Activated CD8-positive, alpha-beta T cell treated with anti-CD3 and anti-CD28 coated beads, Interleukin-2, amount 10 ng/mL, durations not matched to agents 7 days and 5 days (primary cell): ENCODE results near the gene ARHGAP18. TPM values are rescaled to one million over a fixed set of nuclear protein-coding genes. Genes with fewer than 3 reads are reported as not detected.

Source experiments
- ATAC-seq: fragments of 150-1000 bp; cut with Tn5 transposase; one replicate; pipeline ENCODE4 v1.10.0; 2021; ENCODE audit warnings: moderate library complexity
- CTCF ChIA-PET: fragments of 350-600 bp; sonication (Branson Sonifier 250); formaldehyde crosslinking; loops from one replicate; lab custom pipeline; 2021; ENCODE audit warnings: antibody characterized with exemption; lab: Charles Lee
- POLR2A ChIA-PET: fragments of 350-600 bp; sonication (Branson Sonifier 250); formaldehyde crosslinking; loops from one replicate; lab custom pipeline; 2021; ENCODE audit warnings: antibody characterized with exemption; lab: Charles Lee
- DNase-seq: peaks from one replicate; pipeline ENCODE4 v3.0.0-alpha.2; 2020
- H3K27ac Mint-ChIP-seq: one replicate; pipeline ENCODE4 v1.8.0; 2021; ENCODE audit warnings: mild to moderate bottlenecking, mixed read lengths
- H3K27me3 Mint-ChIP-seq: one replicate; pipeline ENCODE4 v1.8.0; 2021; ENCODE audit warnings: low read depth, mixed read lengths
- H3K36me3 Mint-ChIP-seq: one replicate; pipeline ENCODE4 v1.8.0; 2021; ENCODE audit warnings: low read depth, mixed read lengths
- H3K4me1 Mint-ChIP-seq: one replicate; pipeline ENCODE4 v1.8.0; 2021; ENCODE audit warnings: low read depth, mixed read lengths
- H3K4me3 Mint-ChIP-seq: one replicate; pipeline ENCODE4 v1.8.0; 2021; ENCODE audit warnings: mild to moderate bottlenecking, mixed read lengths
- H3K9me3 Mint-ChIP-seq: one replicate; pipeline ENCODE4 v1.8.0; 2022; ENCODE audit warnings: mixed read lengths; ENCODE audit not compliant: insufficient read depth
- total RNA-seq, 2 experiments: library from RNA; stranded (reverse); gene quantifications; one replicate each; pipeline ENCODE4 v1.2.3, GENCODE V29; 2021

The ARHGAP18 gene
- total RNA-seq, 2 experiments from 2014 or later: 11.9 to 12.1 TPM

- H3K4me3 Mint-ChIP-seq: no peak overlapping the region
- H3K4me1 Mint-ChIP-seq: peaks cover 5% of the 10 kb centered on the region
- DNase-seq (no peak), ATAC-seq (no peak)
- H3K9me3 Mint-ChIP-seq: no peaks in the 10 kb centered on the region
- no peaks in the 10 kb centered on the region for H3K27me3 Mint-ChIP-seq
- ChIA-PET POLR2A (interaction anchor here (0.7 to 1.4 kb wide), 2 partner anchors 133 to 146 kb away, joined by 3 read pairs; no protein-coding TSS in a partner anchor), CTCF (interaction anchor here (0.8 to 10.2 kb wide), 33 partner anchors 8 to 432 kb away, joined by 3 to 152 read pairs (median 9); partner anchors contain the start of gene ARHGAP18)
- H3K27ac Mint-ChIP-seq: no peak overlapping the region
- H3K36me3 Mint-ChIP-seq: no peaks in the 10 kb centered on the region
Observed at GRCh38 chr6:129597023-129597713, 112.8 kb downstream of the ARHGAP18 start.

- no peaks in the 10 kb centered on the region for H3K27me3 Mint-ChIP-seq
Observed at GRCh38 chr6:129596522-129596921, 113.5 kb downstream of the ARHGAP18 start.

GRCh38 chr6:129593233-129593564 is 116.8 kb downstream of the ARHGAP18 start:
- Mint-ChIP-seq H3K27ac (no peak overlapping the region), H3K4me1 (peaks cover 3% of the 10 kb centered on the region), H3K36me3 (peaks cover 9% of the 10 kb centered on the region), H3K4me3 (no peak overlapping the region), H3K27me3 (no peaks in the 10 kb centered on the region), H3K9me3 (peaks cover 3% of the 10 kb centered on the region)
- ChIA-PET POLR2A (no interaction called here), CTCF (interaction anchor here (1.0 kb wide), 1 partner anchor 138 kb away, joined by 3 read pairs; no protein-coding TSS in a partner anchor)
- DNase-seq (no peak), ATAC-seq (no peak)

More at GRCh38 chr6:129596522-129596921, 113.5 kb downstream of the ARHGAP18 start:
- ChIA-PET CTCF (interaction anchor here (0.8 to 10.2 kb wide), 15 partner anchors 10 to 425 kb away, joined by 3 to 152 read pairs (median 14); partner anchors contain the start of gene ARHGAP18), POLR2A (interaction anchor here (0.7 kb wide), 1 partner anchor 146 kb away, joined by 3 read pairs; no protein-coding TSS in a partner anchor)
- Mint-ChIP-seq H3K4me3 (no peak overlapping the region), H3K36me3 (no peaks in the 10 kb centered on the region), H3K27ac (no peak overlapping the region), H3K4me1 (peaks cover 5% of the 10 kb centered on the region), H3K9me3 (no peaks in the 10 kb centered on the region)
- DNase-seq (no peak), ATAC-seq (no peak)

GRCh38 chr6:129592516-129593232 is 117.3 kb downstream of the ARHGAP18 start:
- Mint-ChIP-seq H3K9me3 (peaks cover 5% of the 10 kb centered on the region), H3K27me3 (no peaks in the 10 kb centered on the region), H3K4me1 (peaks cover 3% of the 10 kb centered on the region), H3K36me3 (peaks cover 11% of the 10 kb centered on the region), H3K4me3 (no peak overlapping the region), H3K27ac (no peak overlapping the region)
- ATAC-seq (no peak), DNase-seq (no peak)
- ChIA-PET POLR2A (no interaction called here), CTCF (interaction anchor here (0.6 to 1.0 kb wide), 2 partner anchors 139 to 183 kb away, joined by 3 read pairs; no protein-coding TSS in a partner anchor)

- no peaks in the 10 kb centered on the region for H3K27me3 Mint-ChIP-seq
- H3K27ac Mint-ChIP-seq: no peak overlapping the region
- ATAC-seq (no peak), DNase-seq (no peak)
- peaks cover 15% of the 10 kb centered on the region for H3K36me3 Mint-ChIP-seq
- no peaks in the 10 kb centered on the region for H3K4me1 Mint-ChIP-seq
- ChIA-PET CTCF (interaction anchor here (0.9 to 2.2 kb wide), 5 partner anchors 7 to 431 kb away, joined by 3 to 11 read pairs (median 4); no protein-coding TSS in a partner anchor), POLR2A (no interaction called here)
- no peak overlapping the region for H3K4me3 Mint-ChIP-seq
- peaks cover 5% of the 10 kb centered on the region for H3K9me3 Mint-ChIP-seq
Observed at GRCh38 chr6:129590408-129591022, 119.5 kb downstream of the ARHGAP18 start.

- no peak overlapping the region for H3K4me3 Mint-ChIP-seq
- CTCF ChIA-PET: no interaction called here
- H3K9me3 Mint-ChIP-seq: peaks cover 5% of the 10 kb centered on the region
- ATAC-seq: no peak
- DNase-seq: no peak
- H3K27ac Mint-ChIP-seq: no peak overlapping the region
- no peaks in the 10 kb centered on the region for H3K27me3 Mint-ChIP-seq
- POLR2A ChIA-PET: no interaction called here
- no peaks in the 10 kb centered on the region for H3K4me1 Mint-ChIP-seq
- H3K36me3 Mint-ChIP-seq: peaks cover 15% of the 10 kb centered on the region
Observed at GRCh38 chr6:129586815-129587214, 123.2 kb downstream of the ARHGAP18 start.

GRCh38 chr6:129583866-129584265 is 126.1 kb downstream of the ARHGAP18 start:
- ATAC-seq (no peak), DNase-seq (no peak)
- peaks cover 9% of the 10 kb centered on the region for H3K36me3 Mint-ChIP-seq
- ChIA-PET POLR2A (no interaction called here), CTCF (no interaction called here)
- no peaks in the 10 kb centered on the region for H3K4me1 Mint-ChIP-seq
- H3K9me3 Mint-ChIP-seq: peaks cover 5% of the 10 kb centered on the region
- no peaks in the 10 kb centered on the region for H3K27me3 Mint-ChIP-seq
- no peak overlapping the region for H3K4me3 Mint-ChIP-seq
- H3K27ac Mint-ChIP-seq: no peak overlapping the region

- no peak overlapping the region for H3K27ac Mint-ChIP-seq
- POLR2A ChIA-PET: no interaction called here
Observed at GRCh38 chr6:129578315-129578714, 131.7 kb downstream of the ARHGAP18 start.

GRCh38 chr6:129577691-129578090 is 132.3 kb downstream of the ARHGAP18 start:
- Mint-ChIP-seq H3K27ac (no peak overlapping the region), H3K4me3 (no peak overlapping the region), H3K27me3 (peaks cover 2% of the 10 kb centered on the region), H3K9me3 (peaks cover 3% of the 10 kb centered on the region), H3K36me3 (peaks cover 11% of the 10 kb centered on the region), H3K4me1 (peaks cover 7% of the 10 kb centered on the region)
- ATAC-seq (no peak), DNase-seq (no peak)
- ChIA-PET CTCF (no interaction called here), POLR2A (no interaction called here)

More at GRCh38 chr6:129578315-129578714, 131.7 kb downstream of the ARHGAP18 start:
- CTCF ChIA-PET: interaction anchor here (0.6 to 1.2 kb wide), 2 partner anchors 20 to 197 kb away, joined by 3 to 6 read pairs; no protein-coding TSS in a partner anchor
- H3K4me1 Mint-ChIP-seq: peaks cover 7% of the 10 kb centered on the region
- H3K36me3 Mint-ChIP-seq: peaks cover 11% of the 10 kb centered on the region
- ATAC-seq: no peak
- no peak for DNase-seq
- H3K9me3 Mint-ChIP-seq: peaks cover 3% of the 10 kb centered on the region
- H3K4me3 Mint-ChIP-seq: no peak overlapping the region
- peaks cover 2% of the 10 kb centered on the region for H3K27me3 Mint-ChIP-seq

GRCh38 chr6:129576456-129576855 is 133.5 kb downstream of the ARHGAP18 start:
- DNase-seq: no peak
- ChIA-PET POLR2A (no interaction called here), CTCF (no interaction called here)
- peaks cover 3% of the 10 kb centered on the region for H3K9me3 Mint-ChIP-seq
- peaks cover 2% of the 10 kb centered on the region for H3K27me3 Mint-ChIP-seq
- no peak overlapping the region for H3K27ac Mint-ChIP-seq
- peaks cover 7% of the 10 kb centered on the region for H3K4me1 Mint-ChIP-seq
- peaks cover 14% of the 10 kb centered on the region for H3K36me3 Mint-ChIP-seq
- no peak for ATAC-seq
- no peak overlapping the region for H3K4me3 Mint-ChIP-seq

GRCh38 chr6:129575378-129576118 is 134.4 kb downstream of the ARHGAP18 start:
- Mint-ChIP-seq H3K27me3 (peaks cover 2% of the 10 kb centered on the region), H3K4me1 (peaks cover 7% of the 10 kb centered on the region), H3K4me3 (no peak overlapping the region), H3K36me3 (peaks cover 14% of the 10 kb centered on the region), H3K27ac (no peak overlapping the region), H3K9me3 (peaks cover 8% of the 10 kb centered on the region)
- ChIA-PET CTCF (no interaction called here), POLR2A (interaction anchor here (0.7 kb wide), 1 partner anchor 1531 kb away, joined by 5 read pairs; no protein-coding TSS in a partner anchor)
- DNase-seq (no peak), ATAC-seq (no peak)
